GM21576 (cell line): ENCODE results near the gene ATF7IP.

Experiments
- ATAC-seq: cut with Tn5 transposase; IDR thresholded peaks from one replicate; pipeline ENCODE4 v1.9.1; 2021; ENCODE audit warnings: mild to moderate bottlenecking, moderate library complexity; ENCODE audit not compliant: unreplicated experiment

ATF7IP gene

GRCh38 chr12:14481201-14481600 lies 115.7 kb downstream of the ATF7IP start:
- ATAC-seq, result no peak

GRCh38 chr12:14482361-14482760 lies 116.9 kb downstream of the ATF7IP start:
- no peak for ATAC-seq

GRCh38 chr12:14482886-14483285 lies 117.4 kb downstream of the ATF7IP start:
- no peak for ATAC-seq

- ATAC-seq, result no peak
Observed at GRCh38 chr12:14495326-14495725, 129.8 kb downstream of the ATF7IP start.

- no peak for ATAC-seq
Observed at GRCh38 chr12:14505626-14506596, 140.4 kb downstream of the ATF7IP start.

- ATAC-seq, result no peak
Observed at GRCh38 chr12:14510574-14510973, 145.1 kb downstream of the ATF7IP start.

- no peak for ATAC-seq
Observed at GRCh38 chr12:14514154-14514842, 148.8 kb downstream of the ATF7IP start.

GRCh38 chr12:14514946-14515345 lies 149.5 kb downstream of the ATF7IP start:
- no peak for ATAC-seq

GRCh38 chr12:14521822-14522221 lies 156.3 kb downstream of the ATF7IP start:
- ATAC-seq, result no peak

- ATAC-seq, result no peak
Observed at GRCh38 chr12:14525964-14526363, 160.5 kb downstream of the ATF7IP start.

- ATAC-seq, result no peak
Observed at GRCh38 chr12:14532152-14532551, 166.7 kb downstream of the ATF7IP start.

- ATAC-seq, result no peak
Observed at GRCh38 chr12:14537088-14537487, 171.6 kb downstream of the ATF7IP start.

GRCh38 chr12:14540801-14541462 lies 175.4 kb downstream of the ATF7IP start:
- no peak for ATAC-seq

- no peak for ATAC-seq
Observed at GRCh38 chr12:14545144-14546124, 180.0 kb downstream of the ATF7IP start.

GRCh38 chr12:14547571-14547970 lies 182.1 kb downstream of the ATF7IP start:
- no peak for ATAC-seq

- no peak for ATAC-seq
Observed at GRCh38 chr12:14548609-14549008, 183.1 kb downstream of the ATF7IP start.
